Parathyroid adenoma (tissue), 2 donors: Measurements from ENCODE around the gene PKN2.
"Not testable (repeated sequence)": the region's sequence is repeated elsewhere in the genome, so short reads cannot be mapped to it uniquely, and the experiment has no call there.

Experiments
- H2AFZ ChIP-seq: fragments of 300-600 bp; sonication (generic); one replicate; pipeline ENCODE4 v1.7.0; 2017; ENCODE audit warnings: antibody characterized with exemption, mild to moderate bottlenecking
- H3K27ac ChIP-seq: fragments of 300-600 bp; sonication (generic); one replicate; pipeline ENCODE4 v1.7.0; 2017
- H3K27me3 ChIP-seq: fragments of 300-600 bp; sonication (generic); one replicate; pipeline ENCODE4 v1.7.0; 2017; ENCODE audit warnings: low read length; ENCODE audit not compliant: control insufficient read depth, insufficient read depth
- H3K36me3 ChIP-seq: fragments of 300-600 bp; sonication (generic); one replicate; pipeline ENCODE4 v1.7.0; 2017; ENCODE audit warnings: low read length; ENCODE audit not compliant: control insufficient read depth, insufficient read depth
- H3K4me1 ChIP-seq: fragments of 300-600 bp; sonication (generic); one replicate; pipeline ENCODE4 v1.7.0; 2017; ENCODE audit warnings: control low read depth
- H3K4me2 ChIP-seq: fragments of 300-600 bp; sonication (generic); one replicate; pipeline ENCODE4 v1.7.0; 2017; ENCODE audit warnings: low read length
- H3K4me3 ChIP-seq: fragments of 300-600 bp; sonication (generic); one replicate; pipeline ENCODE4 v1.7.0; 2017; ENCODE audit warnings: low read depth, low read length
- H3K79me2 ChIP-seq: fragments of 300-600 bp; sonication (generic); one replicate; pipeline ENCODE4 v1.7.0; 2017; ENCODE audit warnings: control low read depth
- H3K9ac ChIP-seq: fragments of 300-600 bp; sonication (generic); one replicate; pipeline ENCODE4 v1.7.0; 2017; ENCODE audit warnings: mild to moderate bottlenecking
- H3K9me3 ChIP-seq: fragments of 300-600 bp; sonication (generic); one replicate; pipeline ENCODE4 v1.7.0; 2017; ENCODE audit warnings: low read length; ENCODE audit not compliant: control insufficient read depth
- CTCF ChIP-seq: fragments of 300-600 bp; sonication (generic); IDR thresholded peaks from one replicate; pipeline ENCODE4 v1.7.0; 2017; ENCODE audit warnings: antibody characterized with exemption, mild to moderate bottlenecking
- donor health status: primary hyperparathyroidism.

The PKN2 gene

GRCh38 chr1:88708011-88708410, 23.9 kb downstream of the PKN2 start:
- Histone ChIP-seq H3K79me2 (peaks cover 8% of the 10 kb centered on the region), H3K9ac (no peak overlapping the region), H3K4me1 (no peaks in the 10 kb centered on the region), H3K4me2 (no peak overlapping the region), H3K27ac (no peak overlapping the region), H2AFZ (no peak overlapping the region), H3K9me3 (no peaks in the 10 kb centered on the region), H3K4me3 (no peak overlapping the region), H3K36me3 (no peaks in the 10 kb centered on the region), H3K27me3 (no peaks in the 10 kb centered on the region)
- no peak for TF ChIP-seq CTCF

GRCh38 chr1:88712907-88713306, 28.8 kb downstream of the PKN2 start:
- not testable (repeated sequence) for H3K9ac ChIP-seq, H3K4me3 ChIP-seq, H3K36me3 ChIP-seq, H2AFZ ChIP-seq, H3K27me3 ChIP-seq, H3K27ac ChIP-seq, H3K4me2 ChIP-seq, H3K9me3 ChIP-seq, H3K4me1 ChIP-seq
- H3K79me2 ChIP-seq, result peaks cover 22% of the 10 kb centered on the region

DNA sequence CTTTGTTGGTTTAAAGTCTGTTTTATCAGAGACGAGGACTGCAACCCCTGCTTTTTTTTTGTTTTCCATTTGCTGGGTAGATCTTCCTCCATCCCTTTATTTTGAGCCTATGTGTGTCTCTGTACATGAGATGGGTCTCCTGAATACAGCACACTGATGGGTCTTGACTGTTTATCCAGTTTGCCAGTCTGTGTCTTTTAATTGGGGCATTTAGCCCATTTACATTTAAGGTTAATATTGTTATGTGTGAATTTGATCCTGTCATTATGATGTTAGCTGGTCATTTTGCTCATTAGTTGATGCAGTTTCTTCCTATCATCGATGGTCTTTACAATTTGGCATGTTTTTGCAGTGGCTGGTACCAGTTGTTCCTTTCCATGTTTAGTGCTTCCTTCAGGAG, 32.5 kb downstream of the PKN2 start:
- H3K4me3 ChIP-seq, H3K4me2 ChIP-seq, H3K27ac ChIP-seq, H3K4me1 ChIP-seq, H3K9ac ChIP-seq, H2AFZ ChIP-seq, H3K27me3 ChIP-seq, H3K9me3 ChIP-seq, H3K36me3 ChIP-seq: not testable (repeated sequence)
- peaks cover 23% of the 10 kb centered on the region for H3K79me2 ChIP-seq

- Histone ChIP-seq H3K4me2 (no peak overlapping the region), H3K4me1 (no peaks in the 10 kb centered on the region), H3K79me2 (peaks cover 4% of the 10 kb centered on the region), H3K27ac (no peak overlapping the region), H3K36me3 (no peaks in the 10 kb centered on the region), H3K9ac (no peak overlapping the region), H2AFZ (no peak overlapping the region), H3K9me3 (no peaks in the 10 kb centered on the region), H3K27me3 (no peaks in the 10 kb centered on the region), H3K4me3 (no peak overlapping the region)
- TF ChIP-seq CTCF, result no peak
Observed at GRCh38 chr1:88722492-88722891, 38.4 kb downstream of the PKN2 start.

DNA sequence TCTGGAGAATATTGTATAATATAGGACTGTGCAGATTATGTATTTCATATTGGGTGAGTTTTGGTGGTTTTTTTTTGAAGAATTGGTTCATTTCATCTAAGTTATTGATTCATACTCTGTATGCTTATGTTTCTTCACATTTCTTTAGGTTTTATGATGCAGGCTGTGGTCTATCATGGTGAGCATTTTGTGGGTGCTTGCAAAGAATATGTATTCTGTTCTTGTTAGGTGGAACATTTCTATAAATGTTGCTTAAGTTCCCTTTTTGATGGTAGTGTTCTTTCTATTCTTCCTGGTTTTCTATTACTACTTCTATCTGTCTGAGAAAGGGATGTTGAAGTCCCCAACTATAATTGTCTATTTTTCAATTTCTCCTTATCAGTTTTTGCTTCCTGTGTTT, 42.6 kb downstream of the PKN2 start:
- no peak for TF ChIP-seq CTCF
- Histone ChIP-seq H3K79me2 (peaks cover 2% of the 10 kb centered on the region), H3K9me3 (no peaks in the 10 kb centered on the region), H3K27ac (no peak overlapping the region), H3K4me3 (no peak overlapping the region), H3K9ac (no peak overlapping the region), H3K4me2 (no peak overlapping the region), H3K4me1 (no peaks in the 10 kb centered on the region), H2AFZ (no peak overlapping the region), H3K36me3 (no peaks in the 10 kb centered on the region), H3K27me3 (no peaks in the 10 kb centered on the region)

DNA sequence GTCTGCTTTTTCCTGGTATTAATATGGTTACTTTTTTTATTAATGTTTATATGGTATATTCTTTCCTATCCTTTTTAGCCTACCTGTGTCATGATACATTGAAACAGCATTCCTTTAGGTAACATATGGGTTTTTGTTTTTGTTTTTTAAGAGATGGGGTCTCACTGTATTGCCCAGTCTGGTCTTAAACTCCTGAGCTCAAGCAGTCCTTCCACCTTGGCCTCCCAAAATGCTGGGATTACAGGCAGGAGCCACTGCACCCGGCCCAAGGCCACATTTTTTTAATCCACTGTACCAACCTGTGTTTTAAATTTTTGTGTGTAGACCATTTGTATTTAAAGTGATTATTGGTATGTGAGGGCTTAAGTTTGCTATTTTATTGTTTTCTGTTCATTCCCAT, 43.1 kb downstream of the PKN2 start:
- Histone ChIP-seq H3K4me3 (no peak overlapping the region), H3K4me1 (no peaks in the 10 kb centered on the region), H3K27ac (no peak overlapping the region), H3K79me2 (peaks cover 2% of the 10 kb centered on the region), H2AFZ (no peak overlapping the region), H3K36me3 (no peaks in the 10 kb centered on the region), H3K27me3 (no peaks in the 10 kb centered on the region), H3K9ac (no peak overlapping the region), H3K9me3 (no peaks in the 10 kb centered on the region), H3K4me2 (no peak overlapping the region)
- no peak for TF ChIP-seq CTCF
